ENCODE results near the gene BCL2.

- TF ChIP-seq, protein P1, sequence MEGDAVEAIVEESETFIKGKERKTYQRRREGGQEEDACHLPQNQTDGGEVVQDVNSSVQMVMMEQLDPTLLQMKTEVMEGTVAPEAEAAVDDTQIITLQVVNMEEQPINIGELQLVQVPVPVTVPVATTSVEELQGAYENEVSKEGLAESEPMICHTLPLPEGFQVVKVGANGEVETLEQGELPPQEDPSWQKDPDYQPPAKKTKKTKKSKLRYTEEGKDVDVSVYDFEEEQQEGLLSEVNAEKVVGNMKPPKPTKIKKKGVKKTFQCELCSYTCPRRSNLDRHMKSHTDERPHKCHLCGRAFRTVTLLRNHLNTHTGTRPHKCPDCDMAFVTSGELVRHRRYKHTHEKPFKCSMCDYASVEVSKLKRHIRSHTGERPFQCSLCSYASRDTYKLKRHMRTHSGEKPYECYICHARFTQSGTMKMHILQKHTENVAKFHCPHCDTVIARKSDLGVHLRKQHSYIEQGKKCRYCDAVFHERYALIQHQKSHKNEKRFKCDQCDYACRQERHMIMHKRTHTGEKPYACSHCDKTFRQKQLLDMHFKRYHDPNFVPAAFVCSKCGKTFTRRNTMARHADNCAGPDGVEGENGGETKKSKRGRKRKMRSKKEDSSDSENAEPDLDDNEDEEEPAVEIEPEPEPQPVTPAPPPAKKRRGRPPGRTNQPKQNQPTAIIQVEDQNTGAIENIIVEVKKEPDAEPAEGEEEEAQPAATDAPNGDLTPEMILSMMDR (IDR thresholded peaks at IDR 0.05): no peak
- TF ChIP-seq POLR2A (IDR thresholded peaks at IDR 0.05): no peak
These were observed 94.9 kb downstream of the BCL2 start for GRCh38 chr18:63224630-63225029.

Measured in prostate gland (tissue), 2 donors.